Right lobe of liver (tissue), 4 donors: ENCODE data around the gene NOC3L.

ENCODE experiments used
- POLR2A ChIP-seq: fragments of 450-650 bp; IDR thresholded peaks from one replicate; pipeline ENCODE4 v1.6.1; 2017; ENCODE audit warnings: antibody characterized with exemption, mild to moderate bottlenecking
- TF ChIP-seq, protein P1 (sequence below), 4 donors: fragments of 200-600 bp in 3 of 4; fragments of 450-650 bp in 1 of 4; IDR thresholded peaks; one replicate each; pipeline versions ENCODE4 v1.5.1 to v1.8.0; 2016 to 2022; ENCODE audit warnings: antibody characterized with exemption in 4 of 4, mild to moderate bottlenecking in 2 of 4
- donor health status: DM: no; HTN: no; CAD: no.
- donor health status: DM: no; HTN: no; CAD: no.
- donor health status: DM: no; HTN: yes; CAD: no.

- TF ChIP-seq, protein P1, sequence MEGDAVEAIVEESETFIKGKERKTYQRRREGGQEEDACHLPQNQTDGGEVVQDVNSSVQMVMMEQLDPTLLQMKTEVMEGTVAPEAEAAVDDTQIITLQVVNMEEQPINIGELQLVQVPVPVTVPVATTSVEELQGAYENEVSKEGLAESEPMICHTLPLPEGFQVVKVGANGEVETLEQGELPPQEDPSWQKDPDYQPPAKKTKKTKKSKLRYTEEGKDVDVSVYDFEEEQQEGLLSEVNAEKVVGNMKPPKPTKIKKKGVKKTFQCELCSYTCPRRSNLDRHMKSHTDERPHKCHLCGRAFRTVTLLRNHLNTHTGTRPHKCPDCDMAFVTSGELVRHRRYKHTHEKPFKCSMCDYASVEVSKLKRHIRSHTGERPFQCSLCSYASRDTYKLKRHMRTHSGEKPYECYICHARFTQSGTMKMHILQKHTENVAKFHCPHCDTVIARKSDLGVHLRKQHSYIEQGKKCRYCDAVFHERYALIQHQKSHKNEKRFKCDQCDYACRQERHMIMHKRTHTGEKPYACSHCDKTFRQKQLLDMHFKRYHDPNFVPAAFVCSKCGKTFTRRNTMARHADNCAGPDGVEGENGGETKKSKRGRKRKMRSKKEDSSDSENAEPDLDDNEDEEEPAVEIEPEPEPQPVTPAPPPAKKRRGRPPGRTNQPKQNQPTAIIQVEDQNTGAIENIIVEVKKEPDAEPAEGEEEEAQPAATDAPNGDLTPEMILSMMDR (IDR thresholded peaks at IDR 0.05): no peak
- TF ChIP-seq POLR2A: no peak
Observed at GRCh38 chr10:94349327-94349726, 13.4 kb downstream of the NOC3L start.
